H9 (cell line): Measurements from ENCODE around the gene MOB3C. TPM values are rescaled to one million over a fixed set of nuclear protein-coding genes. Genes with fewer than 3 reads are reported as not detected.

ENCODE experiments used
- DNase-seq: peaks from one replicate; pipeline ENCODE4 v3.0.0-alpha.2; 2017
- H2AFZ ChIP-seq: one replicate; pipeline ENCODE4 v1.6.1; 2013; ENCODE audit warnings: mild to moderate bottlenecking, low read length, control low read depth, moderate library complexity
- H2AK5ac ChIP-seq: 2 replicates; pipeline ENCODE4 v1.6.1; 2013; ENCODE audit warnings: low read length, control low read depth, mixed read lengths; ENCODE audit not compliant: insufficient read length
- H2BK120ac ChIP-seq: one replicate; pipeline ENCODE4 v1.6.1; 2013; ENCODE audit warnings: low read depth, mild to moderate bottlenecking, low read length, control low read depth, inconsistent platforms; ENCODE audit not compliant: poor library complexity, severe bottlenecking
- H2BK12ac ChIP-seq: 2 replicates; pipeline ENCODE4 v1.6.1; 2013; ENCODE audit warnings: low read length, control low read depth, mixed read lengths, low read depth; ENCODE audit not compliant: insufficient read length
- H2BK15ac ChIP-seq: 2 replicates; pipeline ENCODE4 v1.6.1; 2013; ENCODE audit warnings: low read depth, low read length, control low read depth
- H2BK20ac ChIP-seq: one replicate; pipeline ENCODE4 v1.6.1; 2013; ENCODE audit warnings: low read depth, mild to moderate bottlenecking, low read length, control low read depth, inconsistent platforms; ENCODE audit not compliant: poor library complexity, severe bottlenecking
- H2BK5ac ChIP-seq: 2 replicates; pipeline ENCODE4 v1.6.1; 2013; ENCODE audit warnings: low read length, control low read depth, mixed read lengths; ENCODE audit not compliant: insufficient read length
- H3K14ac ChIP-seq: 2 replicates; pipeline ENCODE4 v1.6.1; 2013; ENCODE audit warnings: low read length, control low read depth; ENCODE audit not compliant: insufficient read depth
- H3K18ac ChIP-seq: 2 replicates; pipeline ENCODE4 v1.6.1; 2013; ENCODE audit warnings: low read depth, mild to moderate bottlenecking, mixed read lengths, low read length, control low read depth; ENCODE audit not compliant: insufficient read length
- H3K23ac ChIP-seq: 2 replicates; pipeline ENCODE4 v1.6.1; 2013; ENCODE audit warnings: low read length, control low read depth, mixed read lengths, low read depth; ENCODE audit not compliant: insufficient read length
- H3K23me2 ChIP-seq: 2 replicates; pipeline ENCODE4 v1.6.1; 2013; ENCODE audit warnings: low read depth, mild to moderate bottlenecking, mixed read lengths, low read length, control low read depth; ENCODE audit not compliant: insufficient read length, poor library complexity, severe bottlenecking
- H3K27ac ChIP-seq: 2 replicates; pipeline ENCODE4 v1.5.1; 2013; ENCODE audit warnings: low read length, control low read depth, mixed read lengths, low read depth; ENCODE audit not compliant: insufficient read length
- H3K27me3 ChIP-seq: 2 replicates; pipeline ENCODE4 v1.6.1; 2013; ENCODE audit warnings: low read length, control low read depth, inconsistent platforms; ENCODE audit not compliant: insufficient read depth
- H3K4ac ChIP-seq: 2 replicates; pipeline ENCODE4 v1.6.1; 2013; ENCODE audit warnings: low read depth, mild to moderate bottlenecking, control low read depth, inconsistent platforms, low read length, moderate library complexity
- H3K4me1 ChIP-seq: 2 replicates; pipeline ENCODE4 v1.6.1; 2013; ENCODE audit warnings: low read length, control low read depth, inconsistent platforms; ENCODE audit not compliant: insufficient read depth
- H3K4me2 ChIP-seq: 2 replicates; pipeline ENCODE4 v1.6.1; 2013; ENCODE audit warnings: low read length, control low read depth, mixed read lengths; ENCODE audit not compliant: insufficient read length, insufficient read depth
- H3K56ac ChIP-seq: 2 replicates; pipeline ENCODE4 v1.6.1; 2013; ENCODE audit warnings: low read depth, mild to moderate bottlenecking, mixed read lengths, low read length, control low read depth; ENCODE audit not compliant: insufficient read length
- H3K79me1 ChIP-seq: 2 replicates; pipeline ENCODE4 v1.6.1; 2013; ENCODE audit warnings: low read depth, mild to moderate bottlenecking, moderate library complexity, low read length, control low read depth, inconsistent platforms; ENCODE audit not compliant: insufficient read depth, poor library complexity, severe bottlenecking
- H3K79me2 ChIP-seq: 2 replicates; pipeline ENCODE4 v1.6.1; 2013; ENCODE audit warnings: low read length, control low read depth, inconsistent platforms; ENCODE audit not compliant: insufficient read depth
- H3K9ac ChIP-seq: 2 replicates; pipeline ENCODE4 v1.6.1; 2013; ENCODE audit warnings: low read length, control low read depth, mixed read lengths; ENCODE audit not compliant: insufficient read length; ENCODE audit errors: extremely low read depth
- H3K9me3 ChIP-seq: one replicate; pipeline ENCODE4 v1.6.1; 2013; ENCODE audit warnings: low read depth, low read length, inconsistent platforms; ENCODE audit not compliant: control insufficient read depth
- H3T11ph ChIP-seq: one replicate; pipeline ENCODE4 v1.6.1; 2013; ENCODE audit warnings: mild to moderate bottlenecking, low read length, control low read depth, inconsistent platforms
- H4K20me1 ChIP-seq: one replicate; pipeline ENCODE4 v1.6.1; 2013; ENCODE audit not compliant: control insufficient read depth, insufficient read length, insufficient read depth
- H4K5ac ChIP-seq: 2 replicates; pipeline ENCODE4 v1.6.1; 2013; ENCODE audit warnings: low read depth, mild to moderate bottlenecking, mixed read lengths, low read length, control low read depth; ENCODE audit not compliant: insufficient read length
- H4K8ac ChIP-seq: replicated peaks from 2 replicates; pipeline ENCODE4 v1.6.1; 2013; ENCODE audit warnings: low read length, control low read depth, mixed read lengths, low read depth; ENCODE audit not compliant: insufficient read length
- H4K91ac ChIP-seq: 2 replicates; pipeline ENCODE4 v1.6.1; 2013; ENCODE audit warnings: low read depth, mild to moderate bottlenecking, moderate library complexity, mixed read lengths, low read length, control low read depth; ENCODE audit not compliant: insufficient read length
- H3K27ac Mint-ChIP-seq, 3 experiments: 2 replicates in 2 of 3; 3 replicates in 1 of 3; pipeline ENCODE4 v1.8.0; 2020 to 2021; ENCODE audit warnings: mixed read lengths in 3 of 3, mild to moderate bottlenecking in 1 of 3, moderate library complexity in 1 of 3
- H3K27me3 Mint-ChIP-seq: 2 replicates; pipeline ENCODE4 v1.8.0; 2021; ENCODE audit warnings: low read depth, mild to moderate bottlenecking, moderate library complexity, mixed read lengths
- H3K36me3 Mint-ChIP-seq, 3 experiments: 2 replicates in 2 of 3; 3 replicates in 1 of 3; pipeline ENCODE4 v1.8.0; 2020 to 2021; ENCODE audit warnings: low read depth in 3 of 3, mixed read lengths in 3 of 3; ENCODE audit not compliant: insufficient read depth in 1 of 3
- H3K4me1 Mint-ChIP-seq, 2 experiments: 2 replicates each; pipeline ENCODE4 v1.8.0; 2020; ENCODE audit warnings: mixed read lengths in 2 of 2
- H3K4me3 Mint-ChIP-seq, 2 experiments: 2 replicates in 1 of 2; 3 replicates in 1 of 2; pipeline ENCODE4 v1.8.0; 2020 to 2021; ENCODE audit warnings: mild to moderate bottlenecking in 2 of 2, mixed read lengths in 2 of 2, moderate library complexity in 1 of 2
- H3K9me3 Mint-ChIP-seq, 2 experiments: 2 replicates in 1 of 2; 3 replicates in 1 of 2; pipeline ENCODE4 v1.8.0; 2020; ENCODE audit warnings: mild to moderate bottlenecking in 2 of 2, mixed read lengths in 2 of 2, moderate library complexity in 1 of 2
- CTCF ChIP-seq: fragments of 200-600 bp; sonication (generic); conservative IDR thresholded peaks from 3 replicates; pipeline ENCODE4 v1.8.0; 2021; ENCODE audit warnings: antibody characterized with exemption, mild to moderate bottlenecking
- WGBS: extraction: QIAGEN DNeasy Blood & Tissue Kit; methylation state at CpG from one replicate; pipeline ENCODE4 v1.1.7; 2013; ENCODE audit warnings: missing lambda C conversion rate, low lambda C conversion rate, mixed read lengths; ENCODE audit not compliant: insufficient read length; ENCODE audit errors: extremely low coverage; 5-methylcytosine and 5-hydroxymethylcytosine counted together
- total RNA-seq: library from RNA; stranded (reverse); gene quantifications from 2 replicates; pipeline ENCODE4 v1.2.1, GENCODE V29; 2021

MOB3C gene
- total RNA-seq, 1 experiment from 2014 or later, result 3.2 TPM

DNA sequence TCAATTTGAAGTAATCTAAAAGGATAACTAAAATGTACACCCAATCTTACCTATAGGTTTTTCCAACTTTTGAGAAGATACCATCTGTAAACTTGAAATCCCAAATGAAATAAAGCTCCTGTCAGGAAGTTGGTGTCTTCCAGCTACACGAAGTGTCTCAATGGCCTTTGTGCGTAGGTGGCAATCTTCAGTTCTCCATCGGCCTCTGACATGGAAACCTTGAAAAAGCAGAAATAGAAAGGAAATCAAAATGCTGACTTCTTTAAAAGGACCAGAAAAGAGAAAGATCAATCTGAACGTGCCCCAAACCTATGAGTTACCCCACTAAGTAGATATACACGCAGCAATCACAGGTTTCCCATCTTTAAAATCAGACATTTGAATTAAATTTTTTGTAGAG lies 22.5 kb downstream of the MOB3C start:
- no peak overlapping the region for H2AFZ ChIP-seq
- no peaks in the 10 kb centered on the region for H3K79me1 ChIP-seq
- H3K27ac ChIP-seq, result no peak overlapping the region
- no peak for TF ChIP-seq CTCF
- no peak overlapping the region for H3K18ac ChIP-seq
- no peak overlapping the region for H3K4me2 ChIP-seq
- DNase-seq, result no peak
- Mint-ChIP-seq H3K36me3 (peaks cover 0 to 35% (median 0%) of the 10 kb centered on the region in 3 experiments; a peak in 5 of 7 replicates), H3K9me3 (no peaks in the 10 kb centered on the region), H3K4me1 (peaks cover 0 to 1% of the 10 kb centered on the region in 2 experiments; a peak in 1 of 4 replicates), H3K27me3 (no peaks in the 10 kb centered on the region), H3K4me3 (no peak overlapping the region), H3K27ac (no peak overlapping the region)
- H4K8ac ChIP-seq, result no peak overlapping the region
- no peak overlapping the region for H2BK120ac ChIP-seq
- H4K20me1 ChIP-seq, result no peaks in the 10 kb centered on the region
- H2BK5ac ChIP-seq, result no peak overlapping the region
- no peak overlapping the region for H3K9ac ChIP-seq
- H3K14ac ChIP-seq, result no peak overlapping the region
- no peak overlapping the region for H2BK20ac ChIP-seq
- WGBS, result no CpG with 5 or more reads among the region's 5 CpGs
- H4K5ac ChIP-seq, result no peak overlapping the region
- no peak overlapping the region for H3K23ac ChIP-seq
- no peak overlapping the region for H3T11ph ChIP-seq
- H3K4me1 ChIP-seq, result no peaks in the 10 kb centered on the region
- H3K27me3 ChIP-seq, result no peaks in the 10 kb centered on the region
- no peak overlapping the region for H2AK5ac ChIP-seq
- no peaks in the 10 kb centered on the region for H3K23me2 ChIP-seq
- H3K56ac ChIP-seq, result no peak overlapping the region
- H3K79me2 ChIP-seq, result no peaks in the 10 kb centered on the region
- H2BK15ac ChIP-seq, result no peak overlapping the region
- H4K91ac ChIP-seq, result no peak overlapping the region
- H2BK12ac ChIP-seq, result no peak overlapping the region
- H3K4ac ChIP-seq, result no peak overlapping the region
- H3K9me3 ChIP-seq, result no peaks in the 10 kb centered on the region
